Activated T-helper 17 cell treated with anti-CD3 and anti-CD28 coated beads, Interleukin-2, amount 50 U/mL, for 72 hours (primary cell): ENCODE measurements around the gene FMOD. TPM values are rescaled to one million over a fixed set of nuclear protein-coding genes. Genes with fewer than 3 reads are reported as not detected.
A peak's percentile ranks its signal among the peaks of the same experiment; 100 is the strongest.

ENCODE experiments used
- ATAC-seq: fragments of 150-1000 bp; cut with Tn5 transposase; replicated peaks from 2 replicates; pipeline ENCODE4 v1.10.0; 2021; ENCODE audit warnings: mild to moderate bottlenecking, moderate library complexity
- H3K27ac Mint-ChIP-seq: one replicate; pipeline ENCODE4 v1.8.0; 2022; ENCODE audit warnings: mixed read lengths
- H3K27me3 Mint-ChIP-seq: one replicate; pipeline ENCODE4 v1.8.0; 2022; ENCODE audit warnings: mixed read lengths
- H3K36me3 Mint-ChIP-seq: one replicate; pipeline ENCODE4 v1.8.0; 2022; ENCODE audit warnings: low read depth, mild to moderate bottlenecking, mixed read lengths
- H3K4me1 Mint-ChIP-seq: one replicate; pipeline ENCODE4 v1.8.0; 2022; ENCODE audit warnings: mixed read lengths
- H3K4me3 Mint-ChIP-seq: one replicate; pipeline ENCODE4 v1.8.0; 2022; ENCODE audit warnings: mild to moderate bottlenecking, mixed read lengths
- H3K9me3 Mint-ChIP-seq: one replicate; pipeline ENCODE4 v1.8.0; 2022; ENCODE audit warnings: mixed read lengths
- total RNA-seq, 2 donors: library from RNA; stranded (reverse); gene quantifications; one replicate each; pipeline ENCODE4 v1.2.3, GENCODE V29; 2022

FMOD gene
- total RNA-seq, 2 donors from 2014 or later: 0.26 TPM; not detected in 1

GRCh38 chr1:203346060-203346768, 4.7 kb downstream of the FMOD start:
- Mint-ChIP-seq H3K27ac (no peak overlapping the region), H3K36me3 (no peaks in the 10 kb centered on the region), H3K4me3 (no peak overlapping the region), H3K27me3 (peaks cover 31% of the 10 kb centered on the region), H3K9me3 (no peaks in the 10 kb centered on the region), H3K4me1 (no peaks in the 10 kb centered on the region)
- ATAC-seq: no peak

DNA sequence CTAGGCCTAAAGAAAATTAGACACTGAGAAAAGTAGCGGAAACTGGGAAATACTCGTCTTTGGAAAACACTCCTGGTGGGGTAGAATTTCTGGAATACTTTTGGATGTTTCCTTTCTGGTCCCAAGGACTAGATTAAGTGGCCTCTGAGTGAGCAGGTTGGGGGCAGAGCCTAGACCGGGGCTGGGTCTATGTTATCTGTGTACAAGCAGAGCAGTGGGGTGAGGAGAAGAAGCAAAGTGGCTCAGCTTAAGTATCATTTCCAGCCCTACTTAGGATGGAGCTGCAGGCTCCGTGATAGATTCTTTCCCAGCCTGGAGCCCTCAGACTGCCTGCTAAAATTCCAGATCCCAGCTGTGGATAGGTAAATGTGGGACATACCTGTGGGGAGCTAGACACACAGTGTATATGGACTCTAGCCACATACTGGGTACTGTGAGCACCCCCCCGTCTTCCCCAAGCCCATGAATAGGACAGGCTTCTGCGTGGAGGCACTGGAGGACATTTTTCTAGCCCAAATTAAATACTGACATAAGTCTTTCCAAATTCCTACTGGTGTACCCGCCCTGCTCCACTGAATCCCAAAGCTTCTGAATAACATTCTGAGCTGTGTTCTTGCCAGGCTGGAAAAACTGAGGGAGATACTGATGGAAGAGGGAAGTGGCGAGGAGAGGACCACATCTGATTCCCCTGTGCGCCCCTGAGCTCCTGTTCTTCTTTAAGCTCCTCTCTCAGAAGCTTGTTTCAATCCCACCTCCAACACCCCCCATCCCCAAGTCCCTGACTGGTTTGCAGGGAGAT, 6.8 kb downstream of the FMOD start:
- H3K27ac Mint-ChIP-seq: no peak overlapping the region
- H3K9me3 Mint-ChIP-seq: no peaks in the 10 kb centered on the region
- peaks cover 32% of the 10 kb centered on the region for H3K27me3 Mint-ChIP-seq
- no peaks in the 10 kb centered on the region for H3K4me1 Mint-ChIP-seq
- H3K4me3 Mint-ChIP-seq: no peak overlapping the region
- no peaks in the 10 kb centered on the region for H3K36me3 Mint-ChIP-seq
- no peak for ATAC-seq

GRCh38 chr1:203342192-203342940, 8.6 kb downstream of the FMOD start:
- Mint-ChIP-seq H3K27ac (no peak overlapping the region), H3K9me3 (no peaks in the 10 kb centered on the region), H3K4me3 (peak overlapping the region; percentile 29), H3K27me3 (peaks cover 25% of the 10 kb centered on the region), H3K36me3 (no peaks in the 10 kb centered on the region), H3K4me1 (peaks cover 6% of the 10 kb centered on the region)
- peak; percentile 59 for ATAC-seq

DNA sequence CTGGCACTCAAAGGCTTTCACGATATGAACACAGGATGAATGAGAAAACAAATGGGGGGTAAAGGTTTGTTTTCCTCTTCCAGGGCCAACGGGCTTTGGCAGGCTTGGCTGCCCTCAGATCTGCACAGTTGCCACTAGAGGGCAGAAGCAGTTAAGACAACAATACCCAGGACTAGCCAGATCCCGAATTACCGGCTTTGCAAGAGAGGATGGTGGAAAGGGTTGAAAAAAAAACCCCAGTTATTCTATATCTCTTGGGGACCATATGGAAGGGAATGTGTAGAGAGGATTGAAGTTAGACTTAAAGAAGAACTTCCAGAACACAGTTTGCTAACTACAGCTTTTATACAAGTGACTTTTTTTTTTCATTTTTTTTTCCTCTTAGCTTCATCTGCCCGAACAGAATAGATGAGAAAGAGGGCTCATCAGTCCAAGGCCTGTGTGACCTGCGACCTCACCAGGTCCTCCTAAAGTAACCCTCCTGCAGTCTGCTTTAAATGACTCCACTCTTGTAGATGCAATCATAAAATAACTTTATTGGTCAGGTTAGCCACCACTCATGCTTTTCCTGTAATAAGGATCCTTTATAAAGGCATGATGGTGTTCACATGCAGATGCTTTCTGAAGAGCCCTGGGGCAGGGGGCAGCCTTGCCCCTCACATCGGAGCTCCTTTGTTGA, 10.7 kb downstream of the FMOD start:
- ATAC-seq: peak; percentile 86
- peaks cover 22% of the 10 kb centered on the region for H3K27me3 Mint-ChIP-seq
- H3K9me3 Mint-ChIP-seq: no peaks in the 10 kb centered on the region
- no peaks in the 10 kb centered on the region for H3K36me3 Mint-ChIP-seq
- H3K27ac Mint-ChIP-seq: peak overlapping the region; percentile 10
- H3K4me3 Mint-ChIP-seq: no peak overlapping the region
- peaks cover 16% of the 10 kb centered on the region for H3K4me1 Mint-ChIP-seq

DNA sequence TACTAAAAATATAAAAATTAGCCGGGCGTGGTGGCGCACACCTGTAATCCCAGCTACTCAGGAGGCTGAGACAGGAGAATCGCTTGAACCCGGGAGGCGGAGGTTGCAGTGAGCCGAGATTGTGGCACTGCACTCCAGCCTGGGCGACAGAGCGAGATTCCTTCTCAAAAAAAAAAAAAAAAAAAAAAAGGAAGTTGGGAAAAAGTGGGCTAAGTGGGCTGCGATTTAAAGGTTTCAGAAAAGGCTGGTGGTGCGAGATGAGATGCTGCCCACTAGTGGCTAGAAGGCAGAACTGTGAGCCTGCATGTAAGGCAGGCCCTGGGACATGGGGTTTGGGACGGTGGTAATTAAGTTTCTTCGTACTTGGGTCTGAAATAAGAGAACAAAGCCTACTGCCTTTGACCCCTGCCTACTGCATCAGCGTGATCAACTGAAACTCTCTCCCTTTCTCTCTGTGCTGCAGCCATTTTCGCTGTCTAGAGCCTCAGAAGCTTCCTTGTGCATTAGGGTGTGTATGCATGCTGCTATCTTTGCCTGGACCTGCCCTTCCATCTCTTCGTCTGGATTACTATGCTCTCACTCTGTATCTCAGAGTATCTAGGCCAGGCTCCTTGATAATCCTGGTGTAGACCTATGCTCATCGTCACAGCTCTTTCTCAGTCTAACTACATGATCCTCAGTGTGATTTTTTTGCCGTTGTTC, 12.4 kb downstream of the FMOD start:
- ATAC-seq: peak; percentile 72
- H3K27me3 Mint-ChIP-seq: peaks cover 16% of the 10 kb centered on the region
- H3K36me3 Mint-ChIP-seq: no peaks in the 10 kb centered on the region
- no peaks in the 10 kb centered on the region for H3K9me3 Mint-ChIP-seq
- H3K4me1 Mint-ChIP-seq: peaks cover 17% of the 10 kb centered on the region
- no peak overlapping the region for H3K27ac Mint-ChIP-seq
- no peak overlapping the region for H3K4me3 Mint-ChIP-seq

- H3K27ac Mint-ChIP-seq: peak overlapping the region; percentile 25
- no peak for ATAC-seq
Measured at GRCh38 chr1:203336097-203336496, 14.8 kb downstream of the FMOD start.

DNA sequence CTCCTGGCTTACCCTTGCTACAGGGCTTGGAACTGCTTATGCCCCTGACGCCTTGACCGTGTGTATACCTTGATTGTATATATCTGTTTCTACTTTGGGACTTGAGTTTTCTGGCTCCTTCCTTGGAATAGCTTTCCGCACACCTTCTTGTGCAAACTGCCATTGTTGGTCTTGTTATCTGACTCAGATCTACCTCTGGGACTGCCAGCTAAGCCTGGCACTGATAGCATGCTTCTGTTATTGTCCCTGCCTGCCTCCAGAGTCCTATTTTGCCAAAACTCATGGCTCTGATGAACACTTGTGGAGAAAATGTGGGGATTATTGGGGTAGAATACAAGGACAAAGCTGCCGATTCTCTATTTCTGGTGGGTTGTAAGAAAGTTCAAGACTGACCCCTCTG, 15.4 kb downstream of the FMOD start:
- no peak for ATAC-seq
- Mint-ChIP-seq H3K27ac (peak overlapping the region; percentile 25), H3K9me3 (no peaks in the 10 kb centered on the region), H3K36me3 (no peaks in the 10 kb centered on the region), H3K4me3 (peak overlapping the region; percentile 49), H3K4me1 (peaks cover 21% of the 10 kb centered on the region), H3K27me3 (peaks cover 5% of the 10 kb centered on the region)

More at GRCh38 chr1:203336097-203336496, 14.8 kb downstream of the FMOD start:
- Mint-ChIP-seq H3K36me3 (no peaks in the 10 kb centered on the region), H3K4me1 (peaks cover 21% of the 10 kb centered on the region), H3K4me3 (peak overlapping the region; percentile 49), H3K27me3 (peaks cover 5% of the 10 kb centered on the region), H3K9me3 (no peaks in the 10 kb centered on the region)

GRCh38 chr1:203331224-203331623, 19.7 kb downstream of the FMOD start:
- Mint-ChIP-seq H3K27me3 (no peaks in the 10 kb centered on the region), H3K4me1 (peaks cover 22% of the 10 kb centered on the region), H3K36me3 (peaks cover 5% of the 10 kb centered on the region), H3K4me3 (no peak overlapping the region), H3K9me3 (no peaks in the 10 kb centered on the region), H3K27ac (peak overlapping the region; percentile 44)
- ATAC-seq: no peak

DNA sequence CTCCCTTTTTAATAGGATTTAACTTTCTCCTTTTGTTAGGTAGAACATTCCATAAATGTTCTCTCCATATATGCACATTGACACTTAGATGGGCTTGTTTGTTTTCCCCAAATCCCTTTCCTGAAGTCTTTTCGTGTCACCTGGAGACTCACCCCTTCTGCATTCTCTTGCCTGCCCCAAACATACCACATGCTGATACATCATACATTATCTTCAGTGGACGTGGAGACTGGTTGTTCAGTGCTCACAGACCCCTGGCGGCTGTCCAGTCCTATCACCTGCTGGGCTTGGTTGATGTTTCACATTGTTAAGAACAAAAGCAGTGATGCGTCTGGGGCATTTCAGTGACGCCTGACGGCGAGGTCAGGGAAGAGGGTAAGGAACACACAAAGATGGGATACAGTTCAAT, 22.2 kb downstream of the FMOD start:
- H3K4me1 Mint-ChIP-seq: peaks cover 28% of the 10 kb centered on the region

DNA sequence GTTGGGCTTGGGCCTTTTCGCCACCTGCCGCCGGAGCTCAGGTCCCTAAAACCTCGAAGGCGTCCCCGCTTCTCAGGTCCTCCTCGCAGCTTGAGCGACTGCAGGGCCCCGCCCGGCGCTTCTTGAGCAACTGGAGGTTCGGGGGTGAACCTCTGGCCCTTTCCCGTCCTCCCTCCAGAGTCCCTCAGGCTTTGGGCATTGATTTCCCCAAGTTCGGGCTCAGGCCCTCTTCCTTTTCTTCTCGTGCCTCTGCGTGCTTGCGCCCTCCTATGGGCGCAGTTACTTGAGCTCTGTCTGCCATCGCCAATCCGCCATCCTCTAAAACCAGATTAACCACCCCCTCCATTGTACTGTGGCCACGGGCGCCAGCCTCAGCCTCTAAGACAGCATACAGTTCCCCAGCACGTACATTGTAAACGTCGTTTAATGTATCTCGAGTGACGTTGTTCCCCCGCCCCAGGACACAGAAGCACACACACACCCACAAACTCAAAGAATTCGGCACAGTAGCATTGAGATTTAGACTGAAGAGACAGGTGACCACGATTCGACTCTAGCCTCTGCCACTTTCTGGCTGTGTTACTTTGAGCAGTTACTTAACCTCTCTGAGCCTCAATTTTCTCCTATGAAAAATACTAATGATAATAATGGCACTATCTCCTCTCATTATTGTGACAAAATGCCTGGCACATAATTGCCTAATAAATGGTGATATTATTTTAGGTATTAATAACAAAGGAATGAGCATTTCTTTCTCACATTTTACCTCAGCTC, 23.1 kb downstream of the FMOD start:
- H3K4me3 Mint-ChIP-seq: peak overlapping the region; percentile 85
- H3K27ac Mint-ChIP-seq: peak overlapping the region; percentile 96
- peak; percentile 69 for ATAC-seq
- H3K9me3 Mint-ChIP-seq: no peaks in the 10 kb centered on the region
- no peaks in the 10 kb centered on the region for H3K27me3 Mint-ChIP-seq
- H3K36me3 Mint-ChIP-seq: peaks cover 5% of the 10 kb centered on the region
- H3K4me1 Mint-ChIP-seq: peaks cover 36% of the 10 kb centered on the region

More for the DNA sequence above, 22.2 kb downstream of the FMOD start:
- Mint-ChIP-seq H3K4me3 (peak overlapping the region; percentile 85), H3K36me3 (peaks cover 5% of the 10 kb centered on the region), H3K27ac (peak overlapping the region; percentile 96), H3K27me3 (no peaks in the 10 kb centered on the region), H3K9me3 (no peaks in the 10 kb centered on the region)
- no peak for ATAC-seq

- ATAC-seq: peak; percentile 83
Measured at GRCh38 chr1:203326830-203327683, 23.9 kb downstream of the FMOD start.

GRCh38 chr1:203325418-203326091, 25.4 kb downstream of the FMOD start:
- no peak for ATAC-seq
- no peaks in the 10 kb centered on the region for H3K9me3 Mint-ChIP-seq
- H3K27me3 Mint-ChIP-seq: no peaks in the 10 kb centered on the region
- H3K36me3 Mint-ChIP-seq: peaks cover 5% of the 10 kb centered on the region
- H3K27ac Mint-ChIP-seq: peak overlapping the region; percentile 87
- H3K4me1 Mint-ChIP-seq: peaks cover 55% of the 10 kb centered on the region
- H3K4me3 Mint-ChIP-seq: peak overlapping the region; percentile 85

More at GRCh38 chr1:203326830-203327683, 23.9 kb downstream of the FMOD start:
- Mint-ChIP-seq H3K27me3 (no peaks in the 10 kb centered on the region), H3K4me3 (peak overlapping the region; percentile 85), H3K9me3 (no peaks in the 10 kb centered on the region), H3K4me1 (peaks cover 44% of the 10 kb centered on the region), H3K27ac (peak overlapping the region; percentile 96), H3K36me3 (peaks cover 5% of the 10 kb centered on the region)
